Measurements from ENCODE around the gene TUBG1. TPM values are rescaled to one million over a fixed set of nuclear protein-coding genes. Genes with fewer than 3 reads are reported as not detected.
"Not testable (repeated sequence)": the region's sequence is repeated elsewhere in the genome, so short reads cannot be mapped to it uniquely, and the experiment has no call there.

TUBG1 gene
- polyA plus RNA-seq, 2 of the 4 experiments (the other 2 are of a cell fraction), result 73.3 to 156 TPM

DNA sequence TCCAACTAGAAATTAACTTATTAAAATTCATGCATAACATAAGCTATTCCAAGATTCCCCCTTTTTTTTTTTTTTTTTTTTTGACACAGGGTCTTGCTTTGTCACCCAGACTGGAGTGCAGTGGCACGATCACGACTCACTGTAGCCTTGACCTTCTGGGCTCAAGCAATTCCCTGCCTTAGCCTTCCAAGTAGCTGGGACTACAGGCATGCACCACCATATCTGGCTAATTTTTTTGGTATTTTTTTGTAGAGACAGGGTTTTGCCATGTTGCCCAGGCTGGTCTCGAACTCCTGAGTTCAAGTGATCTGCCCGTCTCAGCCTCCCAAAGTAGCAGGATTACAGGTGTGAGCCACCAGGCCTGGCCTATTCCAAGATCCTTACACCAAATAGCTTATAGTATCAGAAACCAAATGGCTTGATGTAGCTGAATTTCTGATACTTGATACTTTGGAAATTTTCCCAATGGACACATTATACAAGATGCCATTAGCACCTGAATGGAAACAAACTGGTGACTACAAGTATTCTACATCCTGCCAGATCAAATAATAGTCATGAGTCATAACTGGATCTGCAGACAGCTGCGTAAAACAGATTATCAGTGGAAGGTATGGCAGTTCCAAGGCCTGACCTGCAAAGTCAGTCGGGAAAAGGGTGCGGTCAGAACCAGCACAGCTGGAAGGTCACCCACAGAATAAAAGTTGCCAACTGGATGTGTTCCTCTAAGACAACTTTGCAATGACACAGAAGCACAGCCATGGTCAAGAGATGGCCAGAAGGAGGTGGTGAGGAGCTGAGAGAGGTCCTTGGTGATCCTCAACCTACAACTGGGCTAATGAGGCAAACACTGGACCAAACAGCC is 14.5 kb downstream of the TUBG1 start (continued):
- no peak for TF ChIP-seq ZNF302 (CRISPR knock-in tag; IDR thresholded peaks at IDR 0.05)
- TF ChIP-seq HOXB13 (CRISPR knock-in tag; IDR thresholded peaks at IDR 0.05; ENCODE audit: low read depth), result no peak
- peak; percentile 30; the same call in 1 of the 2 replicates for TF ChIP-seq FOSL2 (IDR thresholded peaks at IDR 0.05)
- peak; percentile 86 for TF ChIP-seq FOSL2 (CRISPR knock-in tag; IDR thresholded peaks at IDR 0.05)
- no peak for TF ChIP-seq TP53 (CRISPR knock-in tag; IDR thresholded peaks at IDR 0.05)
- TF ChIP-seq NPAS2 (CRISPR knock-in tag; IDR thresholded peaks at IDR 0.05; ENCODE audit: borderline replicate concordance), result no peak

DNA sequence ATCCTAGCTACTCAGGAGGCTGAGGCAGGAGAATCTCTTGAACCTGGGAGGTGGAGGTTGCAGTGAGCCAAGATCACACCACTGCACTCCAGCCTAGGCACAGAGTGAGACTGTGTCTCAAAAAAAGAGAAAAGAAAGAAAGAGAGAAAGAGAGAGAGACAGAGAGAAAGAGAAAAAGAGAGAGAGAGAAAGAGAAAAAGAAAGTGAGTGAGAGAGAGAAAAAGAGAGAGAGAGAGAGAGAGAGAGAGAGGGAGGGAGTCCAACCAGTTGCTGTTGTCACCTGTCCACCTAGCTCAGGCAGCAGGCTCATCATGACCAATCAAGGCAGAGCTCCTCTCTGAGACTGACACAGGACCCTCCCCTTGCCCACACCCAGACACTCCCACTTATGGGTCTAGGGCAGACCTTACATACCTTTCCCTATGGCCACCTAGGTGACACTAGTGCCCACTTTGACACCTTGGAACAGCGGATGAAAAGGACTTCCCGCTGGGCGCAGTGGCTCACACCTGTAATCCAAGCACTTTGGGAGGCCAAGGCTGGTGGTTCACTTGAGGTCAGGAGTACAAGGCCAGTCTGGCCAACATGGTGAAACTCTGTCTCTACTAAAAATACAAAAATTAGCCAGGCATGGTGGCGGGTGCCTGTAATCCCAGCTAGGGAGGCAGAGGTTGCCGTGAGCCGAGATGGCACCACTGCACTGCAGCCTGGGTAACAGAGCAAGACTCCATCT is 17.7 kb downstream of the TUBG1 start:
- H3K4me1 ChIP-seq, result peaks cover 14% of the 10 kb centered on the region
- CTCF ChIA-PET, result interaction anchor here (0.6 to 2.3 kb wide), 3 partner anchors 9 to 52 kb away, joined by 3 to 9 read pairs (median 3); no protein-coding TSS in a partner anchor
- H3K9me3 ChIP-seq; ATAC-seq; H3K4me2 ChIP-seq; H3K4me3 ChIP-seq; H3K27ac ChIP-seq; FAIRE-seq; DNase-seq (ENCODE audit: low read depth in 1 of 2, low spot score in 1 of 2): not testable (repeated sequence)
- POLR2A ChIA-PET, result interaction anchor here (0.5 kb wide), 1 partner anchor 16 kb away, joined by 3 read pairs; no protein-coding TSS in a partner anchor
- 89% methylated on average over 6 of the region's 6 CpGs for WGBS (ENCODE audit: missing lambda C conversion rate)

DNA sequence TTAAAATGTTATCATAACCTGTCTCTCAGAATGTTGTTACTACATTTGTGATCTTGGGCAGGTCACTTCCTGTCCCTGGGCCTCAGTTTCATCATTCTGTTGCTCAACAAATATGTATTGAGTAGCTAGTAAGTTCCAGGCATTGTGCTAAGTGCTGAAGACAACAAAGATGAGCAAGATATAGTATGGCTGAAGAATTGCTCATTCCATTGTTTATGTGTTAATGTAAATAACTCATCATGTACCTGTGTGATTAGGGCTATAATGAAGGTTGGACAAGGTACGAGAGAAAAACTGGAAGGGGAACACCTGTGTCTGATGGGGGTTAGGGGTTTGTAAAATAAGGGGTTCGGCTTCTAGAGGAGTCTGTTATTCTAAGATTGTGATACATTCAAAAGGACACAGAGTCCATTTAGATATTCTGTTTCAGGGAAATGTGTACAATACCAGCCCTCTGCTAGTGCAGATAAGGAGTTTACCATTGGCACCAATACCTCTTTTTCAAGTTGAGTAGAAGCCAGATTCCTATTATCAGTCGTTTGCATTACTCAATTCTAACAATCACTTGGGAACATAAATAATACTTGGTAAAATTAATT is 20.0 kb downstream of the TUBG1 start:
- DNase-seq (ENCODE audit: low read depth in 1 of 2, low spot score in 1 of 2) (no peak), FAIRE-seq (no peak), ATAC-seq (no peak)
- whole genome bisulfite sequencing (ENCODE audit: missing lambda C conversion rate), result 60% methylated on average over 3 of the region's 3 CpGs
- Histone ChIP-seq H3K4me1 (peaks cover 1% of the 10 kb centered on the region), H3K4me2 (no peak overlapping the region), H3K9me3 (no peaks in the 10 kb centered on the region), H3K4me3 (no peak overlapping the region), H3K27ac (no peak overlapping the region)
- no peak for TF ChIP-seq MAZ (IDR thresholded peaks at IDR 0.05; ENCODE audit: borderline replicate concordance, low read depth, low read length)
- no peak for TF ChIP-seq NPAS2 (CRISPR knock-in tag; IDR thresholded peaks at IDR 0.05; ENCODE audit: borderline replicate concordance)
- POLR2A ChIA-PET, result interaction anchor here (0.8 kb wide), 1 partner anchor 21 kb away, joined by 4 read pairs; the partner anchor contains the start of genes RETREG3 and TUBG1
- CTCF ChIA-PET, result interaction anchor here (0.6 to 2.3 kb wide), 4 partner anchors 11 to 92 kb away, joined by 3 to 9 read pairs (median 4); partner anchors contain the start of gene PLEKHH3

GRCh38 chr17:42632949-42633444 is 23.5 kb downstream of the TUBG1 start:
- no peak for FAIRE-seq
- Histone ChIP-seq H3K27ac (no peak overlapping the region), H3K4me2 (no peak overlapping the region), H3K9me3 (no peaks in the 10 kb centered on the region), H3K4me3 (no peak overlapping the region), H3K4me1 (no peaks in the 10 kb centered on the region)
- TF ChIP-seq ZNF302 (CRISPR knock-in tag; IDR thresholded peaks at IDR 0.05) (no peak), TFCP2L1 (CRISPR knock-in tag; IDR thresholded peaks at IDR 0.05) (no peak), FOXS1 (CRISPR knock-in tag; IDR thresholded peaks at IDR 0.05) (no peak), SREBF2 (IDR thresholded peaks at IDR 0.05) (no peak), ZFP36 (IDR thresholded peaks at IDR 0.05; ENCODE audit: borderline replicate concordance, partially characterized antibody) (no peak), NFE2L2 (conservative IDR thresholded peaks at IDR 0.05; ENCODE audit: low read length) (no peak), HDAC2 (IDR thresholded peaks at IDR 0.05) (no peak), KDM1A (IDR thresholded peaks at IDR 0.05; ENCODE audit: low read depth) (no peak), CHD4 (IDR thresholded peaks at IDR 0.05; ENCODE audit: borderline replicate concordance) (no peak), TP53 (CRISPR knock-in tag; IDR thresholded peaks at IDR 0.05) (no peak), RFX5 (IDR thresholded peaks at IDR 0.05) (no peak), EHF (CRISPR knock-in tag; IDR thresholded peaks at IDR 0.05) (no peak), ESRRA (IDR thresholded peaks at IDR 0.05; ENCODE audit: borderline replicate concordance, low read length) (no peak), PBX3 (IDR thresholded peaks at IDR 0.05) (no peak), BHLHE40 (IDR thresholded peaks at IDR 0.05; ENCODE audit: low read depth, low read length) (no peak), E2F6 (IDR thresholded peaks at IDR 0.05; ENCODE audit: borderline replicate concordance, low read depth) (no peak), CBX2 (IDR thresholded peaks at IDR 0.05; ENCODE audit: borderline replicate concordance, low read depth) (no peak), NR3C1 (IDR thresholded peaks at IDR 0.05) (no peak), RCOR1 (IDR thresholded peaks at IDR 0.05; ENCODE audit: low read depth, low read length) (no peak)
- TF ChIP-seq, protein P1, sequence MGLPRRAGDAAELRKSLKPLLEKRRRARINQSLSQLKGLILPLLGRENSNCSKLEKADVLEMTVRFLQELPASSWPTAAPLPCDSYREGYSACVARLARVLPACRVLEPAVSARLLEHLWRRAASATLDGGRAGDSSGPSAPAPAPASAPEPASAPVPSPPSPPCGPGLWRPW (IDR thresholded peaks at IDR 0.05), result no peak
- 76% methylated on average over 9 of the region's 9 CpGs for WGBS (ENCODE audit: missing lambda C conversion rate)
- no peak for DNase-seq (ENCODE audit: low read depth in 1 of 2, low spot score in 1 of 2)
- peak; percentile 49 to 50; a peak in 4 of 6 replicates for ATAC-seq
- ChIA-PET POLR2A (interaction anchor here (0.8 kb wide), 1 partner anchor 26 kb away, joined by 5 read pairs; the partner anchor contains the start of gene TUBG2), CTCF (interaction anchor here (0.5 to 3.4 kb wide), 6 partner anchors 13 to 95 kb away, joined by 3 to 14 read pairs (median 4); no protein-coding TSS in a partner anchor)

All from A549 (cell line).